Activated CD8-positive, alpha-beta T cell treated with anti-CD3 and anti-CD28 coated beads for 36 hours (primary cell): ENCODE measurements around the gene CLDN5. TPM values are rescaled to one million over a fixed set of nuclear protein-coding genes. Genes with fewer than 3 reads are reported as not detected.
A peak's percentile ranks its signal among the peaks of the same experiment; 100 is the strongest.

ENCODE experiments used
- ATAC-seq: fragments of 200-7000 bp; cut with Tn5 transposase; one replicate; pipeline ENCODE4 v1.10.0; 2021; ENCODE audit warnings: mild to moderate bottlenecking, moderate library complexity
- CTCF ChIA-PET: fragments of 350-600 bp; sonication (Branson Sonifier 250); formaldehyde crosslinking; loops from one replicate; lab custom pipeline; 2021; ENCODE audit warnings: antibody characterized with exemption; lab: Charles Lee
- POLR2A ChIA-PET: fragments of 350-600 bp; sonication (Branson Sonifier 250); formaldehyde crosslinking; loops from one replicate; lab custom pipeline; 2021; ENCODE audit warnings: antibody characterized with exemption; lab: Charles Lee
- DNase-seq: peaks from one replicate; pipeline ENCODE4 v3.0.0-alpha.2; 2020
- H3K27ac Mint-ChIP-seq: one replicate; pipeline ENCODE4 v1.8.0; 2021; ENCODE audit warnings: mild to moderate bottlenecking, mixed read lengths
- H3K27me3 Mint-ChIP-seq: one replicate; pipeline ENCODE4 v1.8.0; 2021; ENCODE audit warnings: mixed read lengths
- H3K36me3 Mint-ChIP-seq: one replicate; pipeline ENCODE4 v1.8.0; 2021; ENCODE audit warnings: low read depth, mixed read lengths
- H3K4me1 Mint-ChIP-seq: one replicate; pipeline ENCODE4 v1.8.0; 2021; ENCODE audit warnings: low read depth, mixed read lengths
- H3K4me3 Mint-ChIP-seq: one replicate; pipeline ENCODE4 v1.8.0; 2021; ENCODE audit warnings: mild to moderate bottlenecking, moderate library complexity, mixed read lengths
- H3K9me3 Mint-ChIP-seq: one replicate; pipeline ENCODE4 v1.8.0; 2021; ENCODE audit warnings: mixed read lengths
- CTCF ChIP-seq: fragments of 200-600 bp; IDR thresholded peaks from one replicate; pipeline ENCODE4 v1.8.0; 2022; ENCODE audit warnings: antibody characterized with exemption, mild to moderate bottlenecking
- intact Hi-C: fragments of 100-400 bp; cut with micrococcal nuclease; formaldehyde crosslinking; loops from one replicate; pipeline ENCODE4 v1.10.0; 2022
- total RNA-seq, 2 experiments: library from RNA; stranded (reverse); gene quantifications; one replicate each; pipeline ENCODE4 v1.2.3, GENCODE V29; 2021

The CLDN5 gene
- total RNA-seq, 2 experiments from 2014 or later, result not detected

DNA sequence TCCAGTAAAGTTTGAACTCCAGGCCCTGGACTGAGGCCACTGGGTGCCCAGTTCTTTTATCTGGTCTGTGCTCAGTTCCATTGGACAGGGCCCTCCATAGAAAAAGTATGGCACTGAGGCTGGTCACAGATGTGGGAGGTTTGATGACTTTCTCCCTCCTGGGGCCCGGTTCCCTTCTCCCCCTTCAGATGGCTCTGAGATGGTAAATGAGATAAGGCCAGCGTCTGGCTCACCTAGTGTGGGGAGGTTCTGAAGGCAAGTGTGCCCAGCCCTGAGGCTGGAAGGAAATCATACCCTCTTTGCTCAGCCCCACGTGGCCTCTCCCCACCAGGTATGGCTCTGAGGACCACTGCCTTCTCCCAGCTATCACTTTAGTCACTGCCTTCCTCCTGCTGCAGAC is 1.5 kb upstream of the CLDN5 start:
- TF ChIP-seq CTCF, result no peak
- intact Hi-C loops, result loop anchor here (10.0 kb wide), 1 partner anchor 89 kb away; no protein-coding TSS in a partner anchor

GRCh38 chr22:19525116-19525660 is 978 bp upstream of the CLDN5 start:
- ATAC-seq (no peak), DNase-seq (no peak)
- Mint-ChIP-seq H3K4me3 (no peak overlapping the region), H3K4me1 (peaks cover 9% of the 10 kb centered on the region), H3K9me3 (no peaks in the 10 kb centered on the region), H3K36me3 (peaks cover 7% of the 10 kb centered on the region), H3K27me3 (peaks cover 22% of the 10 kb centered on the region), H3K27ac (no peak overlapping the region)
- intact Hi-C loops, result loop anchor here (10.0 kb wide), 1 partner anchor 90 kb away; no protein-coding TSS in a partner anchor
- TF ChIP-seq CTCF, result no peak
- ChIA-PET POLR2A (interaction anchor here (0.5 kb wide), 1 partner anchor 132 kb away, joined by 3 read pairs; no protein-coding TSS in a partner anchor), CTCF (no interaction called here)

More for the DNA sequence above, 1.5 kb upstream of the CLDN5 start:
- H3K4me1 Mint-ChIP-seq, result peaks cover 9% of the 10 kb centered on the region
- H3K27ac Mint-ChIP-seq, result no peak overlapping the region
- ATAC-seq, result no peak
- ChIA-PET CTCF (no interaction called here), POLR2A (interaction anchor here (0.5 kb wide), 1 partner anchor 133 kb away, joined by 3 read pairs; no protein-coding TSS in a partner anchor)
- H3K4me3 Mint-ChIP-seq, result no peak overlapping the region
- peaks cover 4% of the 10 kb centered on the region for H3K36me3 Mint-ChIP-seq
- H3K9me3 Mint-ChIP-seq, result no peaks in the 10 kb centered on the region
- peaks cover 22% of the 10 kb centered on the region for H3K27me3 Mint-ChIP-seq
- no peak for DNase-seq

DNA sequence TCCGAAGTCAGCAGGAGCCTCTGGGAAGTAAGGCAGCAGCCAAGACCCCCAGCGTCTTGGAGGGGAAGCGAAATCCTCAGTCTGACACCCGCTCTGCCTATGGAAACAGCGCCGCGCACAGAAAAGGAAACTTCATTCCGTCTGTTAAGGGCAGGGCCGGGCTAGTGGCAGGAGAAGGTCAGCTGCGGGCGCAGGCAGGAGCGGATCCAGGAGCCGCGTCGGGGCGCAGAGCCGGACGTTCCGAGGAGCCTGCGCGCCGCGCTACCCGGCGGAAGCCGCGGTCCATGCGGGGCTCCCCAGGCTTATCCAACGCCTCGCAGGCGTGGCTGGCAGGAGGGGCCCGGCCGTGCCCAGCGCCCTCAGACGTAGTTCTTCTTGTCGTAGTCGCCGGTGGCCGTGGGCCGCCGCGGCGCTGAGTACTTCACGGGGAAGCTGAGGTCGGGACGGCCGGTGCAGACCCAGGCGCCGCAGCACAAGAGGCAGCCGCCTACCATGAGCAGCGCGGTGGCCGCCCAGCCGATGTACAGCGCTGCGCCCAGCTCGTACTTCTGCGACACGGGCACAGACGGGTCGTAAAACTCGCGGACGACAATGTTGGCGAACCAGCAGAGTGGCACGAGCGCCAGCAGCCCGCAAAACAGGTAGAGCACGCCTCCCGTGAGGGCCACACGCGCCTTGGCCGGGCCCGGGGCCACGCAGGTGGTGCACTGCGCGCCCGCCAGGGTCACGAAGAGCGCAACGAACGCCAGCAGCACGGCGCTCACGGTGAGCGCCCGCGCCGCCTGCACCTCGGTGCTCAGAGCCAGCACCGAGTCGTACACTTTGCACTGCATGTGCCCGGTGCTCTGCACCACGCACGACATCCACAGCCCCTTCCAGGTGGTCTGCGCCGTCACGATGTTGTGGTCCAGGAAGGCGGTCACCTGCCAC is 705 bp downstream of the CLDN5 start:
- DNase-seq, result peak; percentile 26

DNA sequence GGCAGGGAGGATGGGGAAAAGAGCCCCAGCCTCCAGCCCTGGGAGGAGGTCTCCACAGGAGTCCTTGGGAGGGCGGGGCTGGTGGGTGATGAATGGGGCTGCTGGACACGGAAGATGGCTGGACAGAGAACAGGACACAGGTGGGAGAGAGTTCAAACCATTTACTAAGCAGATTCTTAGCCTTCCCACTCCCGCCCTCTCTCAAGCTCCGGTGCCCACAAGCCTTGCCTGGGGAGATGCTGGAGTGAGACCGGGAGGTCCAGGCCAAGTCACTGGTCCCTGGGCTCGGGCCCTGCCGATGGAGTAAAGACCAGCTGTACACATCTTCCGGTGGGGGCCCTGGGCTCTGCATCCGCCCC is 1.4 kb downstream of the CLDN5 start:
- Mint-ChIP-seq H3K36me3 (peaks cover 15% of the 10 kb centered on the region), H3K4me1 (peaks cover 9% of the 10 kb centered on the region), H3K27ac (no peak overlapping the region), H3K9me3 (no peaks in the 10 kb centered on the region), H3K27me3 (peaks cover 22% of the 10 kb centered on the region), H3K4me3 (no peak overlapping the region)
- intact Hi-C loops, result loop anchor here (10.0 kb wide), 1 partner anchor 92 kb away; no protein-coding TSS in a partner anchor
- TF ChIP-seq CTCF, result no peak
- CTCF ChIA-PET, result interaction anchor here (2.9 kb wide), 1 partner anchor 107 kb away, joined by 10 read pairs; no protein-coding TSS in a partner anchor
- no peak for ATAC-seq
- no peak for DNase-seq
- POLR2A ChIA-PET, result interaction anchor here (1.0 to 2.4 kb wide), 2 partner anchors 17 to 107 kb away, joined by 3 to 6 read pairs; no protein-coding TSS in a partner anchor

More for the DNA sequence above, 705 bp downstream of the CLDN5 start:
- POLR2A ChIA-PET, result interaction anchor here (1.0 to 2.4 kb wide), 2 partner anchors 18 to 106 kb away, joined by 3 to 6 read pairs; no protein-coding TSS in a partner anchor
- Mint-ChIP-seq H3K9me3 (no peaks in the 10 kb centered on the region), H3K27me3 (peaks cover 22% of the 10 kb centered on the region), H3K4me1 (peaks cover 9% of the 10 kb centered on the region), H3K4me3 (no peak overlapping the region), H3K27ac (no peak overlapping the region), H3K36me3 (peaks cover 14% of the 10 kb centered on the region)
- intact Hi-C loops, result loop anchor here (10.0 kb wide), 1 partner anchor 91 kb away; no protein-coding TSS in a partner anchor
- ATAC-seq, result peak; percentile 56
- TF ChIP-seq CTCF, result no peak
- CTCF ChIA-PET, result interaction anchor here (2.9 kb wide), 1 partner anchor 106 kb away, joined by 10 read pairs; no protein-coding TSS in a partner anchor
